Stimulated activated naive CD4-positive, alpha-beta T cell (primary cell): ENCODE data around the gene NCK1.

ENCODE experiments used
- DNase-seq, 6 experiments: peaks; one replicate each; lab custom pipeline; 2025; lab: John Stamatoyannopoulos, UW

The NCK1 gene

GRCh38 chr3:136988651-136989050, 126.6 kb downstream of the NCK1 start:
- DNase-seq, result no peak

- DNase-seq, result no peak
Measured at GRCh38 chr3:136989781-136990524, 127.9 kb downstream of the NCK1 start.

GRCh38 chr3:136990826-136991225, 128.8 kb downstream of the NCK1 start:
- DNase-seq, result no peak

- DNase-seq, result no peak
Measured at GRCh38 chr3:136992115-136992514, 130.1 kb downstream of the NCK1 start.

- DNase-seq, result peak in 1 of 6 experiments; percentile 1
Measured at GRCh38 chr3:136994772-136995516, 132.9 kb downstream of the NCK1 start.

GRCh38 chr3:136995652-136996051, 133.6 kb downstream of the NCK1 start:
- DNase-seq, result no peak
